HEK293 (cell line): ENCODE measurements around the gene CECR2.
A peak's percentile ranks its signal among the peaks of the same experiment; 100 is the strongest.

Experiments
- GLIS1 ChIP-seq: fragments of 450-650 bp; formaldehyde crosslinking; IDR thresholded peaks from 2 replicates; pipeline ENCODE4 v1.5.1; 2016; ENCODE audit warnings: missing biosample characterization, missing genetic modification characterization
- REPIN1 ChIP-seq: fragments of 450-650 bp; formaldehyde crosslinking; IDR thresholded peaks from 2 replicates; pipeline ENCODE4 v1.5.1; 2017; ENCODE audit warnings: missing biosample characterization, missing genetic modification characterization, low read depth
- SP7 ChIP-seq: fragments of 450-650 bp; formaldehyde crosslinking; IDR thresholded peaks from 2 replicates; pipeline ENCODE4 v1.5.1; 2016; ENCODE audit warnings: missing biosample characterization, missing genetic modification characterization
- TCF7L2 ChIP-seq: IDR thresholded peaks from 2 replicates; pipeline ENCODE4 v1.6.1; 2011; ENCODE audit warnings: low read depth, mild to moderate bottlenecking, inconsistent platforms, low read length, moderate library complexity, borderline replicate concordance
- ZFP41 ChIP-seq: fragments of 450-650 bp; formaldehyde crosslinking; IDR thresholded peaks from 2 replicates; pipeline ENCODE4 v1.5.1; 2016; ENCODE audit warnings: missing biosample characterization, missing genetic modification characterization, borderline replicate concordance
- ZNF10 ChIP-seq: fragments of 450-650 bp; formaldehyde crosslinking; IDR thresholded peaks from 2 replicates; pipeline ENCODE4 v1.5.1; 2017; ENCODE audit warnings: missing biosample characterization, missing genetic modification characterization
- ZNF133 ChIP-seq: fragments of 450-650 bp; formaldehyde crosslinking; IDR thresholded peaks from 2 replicates; pipeline ENCODE4 v1.5.1; 2016; ENCODE audit warnings: missing biosample characterization, missing genetic modification characterization
- ZNF146 ChIP-seq: fragments of 450-650 bp; formaldehyde crosslinking; IDR thresholded peaks from 2 replicates; pipeline ENCODE4 v1.5.1; 2016; ENCODE audit warnings: missing biosample characterization, missing genetic modification characterization
- ZNF155 ChIP-seq: fragments of 450-650 bp; formaldehyde crosslinking; IDR thresholded peaks from 2 replicates; pipeline ENCODE4 v1.5.1; 2016; ENCODE audit warnings: missing biosample characterization, missing genetic modification characterization
- ZNF16 ChIP-seq: fragments of 450-650 bp; formaldehyde crosslinking; IDR thresholded peaks from 2 replicates; pipeline ENCODE4 v1.5.1; 2016; ENCODE audit warnings: low read depth, missing biosample characterization, missing genetic modification characterization
- ZNF221 ChIP-seq: fragments of 450-650 bp; formaldehyde crosslinking; IDR thresholded peaks from 2 replicates; pipeline ENCODE4 v1.5.1; 2017; ENCODE audit warnings: missing biosample characterization, missing genetic modification characterization, borderline replicate concordance
- ZNF239 ChIP-seq: fragments of 450-650 bp; formaldehyde crosslinking; IDR thresholded peaks from 2 replicates; pipeline ENCODE4 v1.5.1; 2016; ENCODE audit warnings: missing biosample characterization, missing genetic modification characterization
- ZNF274 ChIP-seq, 2 experiments: fragments of 200-500 bp in 1 of 2; fragments of 450-650 bp in 1 of 2; sonication (Bioruptor generic) in 1 of 2; formaldehyde crosslinking in 1 of 2; IDR thresholded peaks; 2 replicates each; pipeline versions ENCODE4 v1.5.1 to v1.6.1; 2014 to 2016; ENCODE audit warnings: borderline replicate concordance in 1 of 2, inconsistent platforms in 1 of 2, low read length in 1 of 2, missing biosample characterization in 1 of 2, missing genetic modification characterization in 1 of 2
- ZNF354C ChIP-seq: fragments of 450-650 bp; formaldehyde crosslinking; IDR thresholded peaks from 2 replicates; pipeline ENCODE4 v1.5.1; 2016; ENCODE audit warnings: missing biosample characterization, missing genetic modification characterization, low read depth, borderline replicate concordance
- ZNF530 ChIP-seq: fragments of 450-650 bp; formaldehyde crosslinking; IDR thresholded peaks from 2 replicates; pipeline ENCODE4 v1.5.1; 2016; ENCODE audit warnings: low read depth, missing biosample characterization, missing genetic modification characterization
- ZNF600 ChIP-seq: fragments of 450-650 bp; formaldehyde crosslinking; IDR thresholded peaks from 2 replicates; pipeline ENCODE4 v1.5.1; 2016; ENCODE audit warnings: missing biosample characterization, missing genetic modification characterization
- ZNF776 ChIP-seq: fragments of 450-650 bp; formaldehyde crosslinking; IDR thresholded peaks from 2 replicates; pipeline ENCODE4 v1.5.0; 2017; ENCODE audit warnings: missing biosample characterization, missing genetic modification characterization, borderline replicate concordance
- ZNF837 ChIP-seq: fragments of 450-650 bp; formaldehyde crosslinking; IDR thresholded peaks from 2 replicates; pipeline ENCODE4 v1.5.1; 2016; ENCODE audit warnings: missing biosample characterization, missing genetic modification characterization
- ZXDB ChIP-seq: fragments of 450-650 bp; formaldehyde crosslinking; IDR thresholded peaks from 2 replicates; pipeline ENCODE4 v1.5.1; 2016; ENCODE audit warnings: missing biosample characterization, missing genetic modification characterization
- TF ChIP-seq, protein P1 (sequence below): fragments of 450-650 bp; formaldehyde crosslinking; IDR thresholded peaks from 2 replicates; pipeline ENCODE4 v1.5.1; 2016; ENCODE audit warnings: missing biosample characterization, missing genetic modification characterization
- TF ChIP-seq, protein P2 (sequence below): fragments of 450-650 bp; formaldehyde crosslinking; IDR thresholded peaks from 2 replicates; pipeline ENCODE4 v1.5.1; 2016; ENCODE audit warnings: missing biosample characterization, missing genetic modification characterization
- TF ChIP-seq, protein P3 (sequence below): fragments of 450-650 bp; formaldehyde crosslinking; conservative IDR thresholded peaks from 2 replicates; pipeline ENCODE4 v1.5.1; 2016; ENCODE audit warnings: low read depth, missing biosample characterization, missing genetic modification characterization
- TF ChIP-seq, protein P4 (sequence below): fragments of 450-650 bp; formaldehyde crosslinking; IDR thresholded peaks from 2 replicates; pipeline ENCODE4 v1.5.1; 2016; ENCODE audit warnings: missing biosample characterization, missing genetic modification characterization
- TF ChIP-seq, protein P5 (sequence below): fragments of 450-650 bp; formaldehyde crosslinking; IDR thresholded peaks from 2 replicates; pipeline ENCODE4 v1.5.1; 2017; ENCODE audit warnings: missing biosample characterization, mild to moderate bottlenecking, missing genetic modification characterization, moderate library complexity
- TF ChIP-seq, protein P6 (sequence below): fragments of 450-650 bp; formaldehyde crosslinking; IDR thresholded peaks from 2 replicates; pipeline ENCODE4 v1.5.1; 2016; ENCODE audit warnings: missing biosample characterization, missing genetic modification characterization

CECR2 gene

DNA sequence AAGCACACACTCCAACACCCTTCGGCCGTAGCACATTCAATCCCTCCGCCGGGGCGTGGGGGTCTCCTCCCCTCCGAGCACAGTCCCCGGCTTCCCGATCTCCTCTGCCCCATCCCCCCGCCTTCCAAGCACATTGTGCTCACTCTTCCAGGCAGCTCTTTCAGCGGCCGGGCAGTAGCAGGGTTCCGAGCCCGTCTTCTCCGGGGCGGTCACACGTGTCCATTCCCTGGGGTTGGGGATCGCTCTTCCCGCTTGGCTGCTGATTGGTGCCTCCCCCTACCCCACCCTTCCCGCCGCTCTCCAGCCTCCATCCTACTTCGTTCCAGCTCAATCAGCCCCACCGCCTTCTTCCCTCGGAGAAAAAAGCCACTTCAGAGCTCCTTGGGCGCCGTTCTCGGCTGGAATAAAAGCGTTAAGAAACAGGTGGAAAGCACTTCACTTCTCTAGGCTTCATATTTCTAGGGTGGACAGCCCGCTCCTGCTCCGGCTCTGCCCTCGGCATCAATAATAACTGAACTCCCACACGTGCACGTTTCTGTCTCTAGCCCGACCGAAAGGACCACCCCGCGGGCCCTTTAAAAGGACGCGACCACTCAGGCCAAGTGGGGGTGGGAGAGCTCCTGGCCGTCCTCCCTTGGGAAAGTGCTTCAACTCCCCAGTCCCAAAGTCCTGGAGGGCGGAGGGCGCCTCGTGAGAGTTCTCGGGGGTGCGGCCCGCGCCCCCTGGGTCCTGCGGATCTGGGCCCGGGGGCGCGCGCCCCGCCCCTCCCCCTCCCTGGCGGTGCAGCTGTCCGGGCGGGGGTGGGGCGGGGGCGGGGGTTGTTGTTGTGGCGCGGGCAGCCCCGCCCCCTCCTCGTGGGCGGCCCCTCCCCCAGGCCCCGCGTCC, 464 bp upstream of the CECR2 start (continued):
- TF ChIP-seq, protein P1, sequence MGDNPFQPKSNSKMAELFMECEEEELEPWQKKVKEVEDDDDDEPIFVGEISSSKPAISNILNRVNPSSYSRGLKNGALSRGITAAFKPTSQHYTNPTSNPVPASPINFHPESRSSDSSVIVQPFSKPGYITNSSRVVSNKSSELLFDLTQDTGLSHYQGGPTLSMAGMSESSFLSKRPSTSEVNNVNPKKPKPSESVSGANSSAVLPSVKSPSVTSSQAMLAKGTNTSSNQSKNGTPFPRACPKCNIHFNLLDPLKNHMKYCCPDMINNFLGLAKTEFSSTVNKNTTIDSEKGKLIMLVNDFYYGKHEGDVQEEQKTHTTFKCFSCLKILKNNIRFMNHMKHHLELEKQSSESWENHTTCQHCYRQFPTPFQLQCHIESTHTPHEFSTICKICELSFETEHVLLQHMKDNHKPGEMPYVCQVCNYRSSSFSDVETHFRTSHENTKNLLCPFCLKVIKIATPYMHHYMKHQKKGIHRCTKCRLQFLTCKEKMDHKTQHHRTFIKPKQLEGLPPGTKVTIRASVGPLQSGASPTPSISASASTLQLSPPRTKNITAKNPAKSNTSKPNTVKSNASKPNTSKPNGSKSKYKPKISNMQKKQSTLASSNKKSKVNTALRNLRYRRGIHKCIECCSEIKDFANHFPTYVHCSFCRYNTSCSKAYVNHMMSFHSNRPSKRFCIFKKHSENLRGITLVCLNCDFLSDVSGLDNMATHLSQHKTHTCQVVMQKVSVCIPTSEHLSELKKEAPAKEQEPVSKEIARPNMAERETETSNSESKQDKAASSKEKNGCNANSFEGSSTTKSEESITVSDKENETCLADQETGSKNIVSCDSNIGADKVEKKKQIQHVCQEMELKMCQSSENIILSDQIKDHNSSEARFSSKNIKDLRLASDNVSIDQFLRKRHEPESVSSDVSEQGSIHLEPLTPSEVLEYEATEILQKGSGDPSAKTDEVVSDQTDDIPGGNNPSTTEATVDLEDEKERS (tag by site-specific recombination), result no peak
- TF ChIP-seq ZNF600 (tag by site-specific recombination) (peak; percentile 78), ZNF133 (no peak), ZNF155 (tag by site-specific recombination) (no peak), GLIS1 (peak; percentile 14), ZNF239 (no peak), ZNF776 (tag by site-specific recombination) (no peak), SP7 (peak; percentile 65), ZNF354C (no peak), ZXDB (peak; percentile 89), REPIN1 (tag by site-specific recombination) (no peak), ZNF274 (IDR thresholded peaks at IDR 0.05; ENCODE audit: low read length) (no peak), ZNF274 (tag by site-specific recombination; IDR thresholded peaks at IDR 0.05; ENCODE audit: borderline replicate concordance) (no peak), ZNF146 (tag by site-specific recombination) (no peak), ZFP41 (no peak), ZNF221 (tag by site-specific recombination) (no peak), ZNF10 (tag by site-specific recombination) (no peak), ZNF16 (tag by site-specific recombination) (no peak), TCF7L2 (no peak), ZNF837 (tag by site-specific recombination) (no peak), ZNF530 (tag by site-specific recombination) (no peak)
- TF ChIP-seq, protein P2, sequence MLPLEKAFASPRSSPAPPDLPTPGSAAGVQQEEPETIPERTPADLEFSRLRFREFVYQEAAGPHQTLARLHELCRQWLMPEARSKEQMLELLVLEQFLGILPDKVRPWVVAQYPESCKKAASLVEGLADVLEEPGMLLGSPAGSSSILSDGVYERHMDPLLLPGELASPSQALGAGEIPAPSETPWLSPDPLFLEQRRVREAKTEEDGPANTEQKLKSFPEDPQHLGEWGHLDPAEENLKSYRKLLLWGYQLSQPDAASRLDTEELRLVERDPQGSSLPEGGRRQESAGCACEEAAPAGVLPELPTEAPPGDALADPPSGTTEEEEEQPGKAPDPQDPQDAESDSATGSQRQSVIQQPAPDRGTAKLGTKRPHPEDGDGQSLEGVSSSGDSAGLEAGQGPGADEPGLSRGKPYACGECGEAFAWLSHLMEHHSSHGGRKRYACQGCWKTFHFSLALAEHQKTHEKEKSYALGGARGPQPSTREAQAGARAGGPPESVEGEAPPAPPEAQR (tag by site-specific recombination), result 0 out of 2 replicates have a peak, but pooled peaks have one; percentile 38
- TF ChIP-seq, protein P3, sequence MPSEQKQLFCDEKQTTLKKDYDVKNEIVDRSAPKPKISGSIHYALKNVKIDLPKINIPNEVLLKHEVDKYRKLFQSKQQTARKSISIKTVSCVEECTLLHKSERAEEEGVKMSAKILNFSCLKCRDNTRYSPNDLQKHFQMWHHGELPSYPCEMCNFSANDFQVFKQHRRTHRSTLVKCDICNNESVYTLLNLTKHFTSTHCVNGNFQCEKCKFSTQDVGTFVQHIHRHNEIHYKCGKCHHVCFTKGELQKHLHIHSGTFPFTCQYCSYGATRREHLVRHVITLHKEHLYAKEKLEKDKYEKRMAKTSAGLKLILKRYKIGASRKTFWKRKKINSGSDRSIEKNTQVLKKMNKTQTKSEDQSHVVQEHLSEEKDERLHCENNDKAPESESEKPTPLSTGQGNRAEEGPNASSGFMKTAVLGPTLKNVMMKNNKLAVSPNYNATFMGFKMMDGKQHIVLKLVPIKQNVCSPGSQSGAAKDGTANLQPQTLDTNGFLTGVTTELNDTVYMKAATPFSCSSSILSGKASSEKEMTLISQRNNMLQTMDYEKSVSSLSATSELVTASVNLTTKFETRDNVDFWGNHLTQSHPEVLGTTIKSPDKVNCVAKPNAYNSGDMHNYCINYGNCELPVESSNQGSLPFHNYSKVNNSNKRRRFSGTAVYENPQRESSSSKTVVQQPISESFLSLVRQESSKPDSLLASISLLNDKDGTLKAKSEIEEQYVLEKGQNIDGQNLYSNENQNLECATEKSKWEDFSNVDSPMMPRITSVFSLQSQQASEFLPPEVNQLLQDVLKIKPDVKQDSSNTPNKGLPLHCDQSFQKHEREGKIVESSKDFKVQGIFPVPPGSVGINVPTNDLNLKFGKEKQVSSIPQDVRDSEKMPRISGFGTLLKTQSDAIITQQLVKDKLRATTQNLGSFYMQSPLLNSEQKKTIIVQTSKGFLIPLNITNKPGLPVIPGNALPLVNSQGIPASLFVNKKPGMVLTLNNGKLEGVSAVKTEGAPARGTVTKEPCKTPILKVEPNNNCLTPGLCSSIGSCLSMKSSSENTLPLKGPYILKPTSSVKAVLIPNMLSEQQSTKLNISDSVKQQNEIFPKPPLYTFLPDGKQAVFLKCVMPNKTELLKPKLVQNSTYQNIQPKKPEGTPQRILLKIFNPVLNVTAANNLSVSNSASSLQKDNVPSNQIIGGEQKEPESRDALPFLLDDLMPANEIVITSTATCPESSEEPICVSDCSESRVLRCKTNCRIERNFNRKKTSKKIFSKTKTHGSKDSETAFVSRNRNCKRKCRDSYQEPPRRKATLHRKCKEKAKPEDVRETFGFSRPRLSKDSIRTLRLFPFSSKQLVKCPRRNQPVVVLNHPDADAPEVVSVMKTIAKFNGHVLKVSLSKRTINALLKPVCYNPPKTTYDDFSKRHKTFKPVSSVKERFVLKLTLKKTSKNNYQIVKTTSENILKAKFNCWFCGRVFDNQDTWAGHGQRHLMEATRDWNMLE (tag by site-specific recombination), result no peak
- TF ChIP-seq, protein P4, sequence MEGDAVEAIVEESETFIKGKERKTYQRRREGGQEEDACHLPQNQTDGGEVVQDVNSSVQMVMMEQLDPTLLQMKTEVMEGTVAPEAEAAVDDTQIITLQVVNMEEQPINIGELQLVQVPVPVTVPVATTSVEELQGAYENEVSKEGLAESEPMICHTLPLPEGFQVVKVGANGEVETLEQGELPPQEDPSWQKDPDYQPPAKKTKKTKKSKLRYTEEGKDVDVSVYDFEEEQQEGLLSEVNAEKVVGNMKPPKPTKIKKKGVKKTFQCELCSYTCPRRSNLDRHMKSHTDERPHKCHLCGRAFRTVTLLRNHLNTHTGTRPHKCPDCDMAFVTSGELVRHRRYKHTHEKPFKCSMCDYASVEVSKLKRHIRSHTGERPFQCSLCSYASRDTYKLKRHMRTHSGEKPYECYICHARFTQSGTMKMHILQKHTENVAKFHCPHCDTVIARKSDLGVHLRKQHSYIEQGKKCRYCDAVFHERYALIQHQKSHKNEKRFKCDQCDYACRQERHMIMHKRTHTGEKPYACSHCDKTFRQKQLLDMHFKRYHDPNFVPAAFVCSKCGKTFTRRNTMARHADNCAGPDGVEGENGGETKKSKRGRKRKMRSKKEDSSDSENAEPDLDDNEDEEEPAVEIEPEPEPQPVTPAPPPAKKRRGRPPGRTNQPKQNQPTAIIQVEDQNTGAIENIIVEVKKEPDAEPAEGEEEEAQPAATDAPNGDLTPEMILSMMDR (tag by site-specific recombination), result no peak
- TF ChIP-seq, protein P5, sequence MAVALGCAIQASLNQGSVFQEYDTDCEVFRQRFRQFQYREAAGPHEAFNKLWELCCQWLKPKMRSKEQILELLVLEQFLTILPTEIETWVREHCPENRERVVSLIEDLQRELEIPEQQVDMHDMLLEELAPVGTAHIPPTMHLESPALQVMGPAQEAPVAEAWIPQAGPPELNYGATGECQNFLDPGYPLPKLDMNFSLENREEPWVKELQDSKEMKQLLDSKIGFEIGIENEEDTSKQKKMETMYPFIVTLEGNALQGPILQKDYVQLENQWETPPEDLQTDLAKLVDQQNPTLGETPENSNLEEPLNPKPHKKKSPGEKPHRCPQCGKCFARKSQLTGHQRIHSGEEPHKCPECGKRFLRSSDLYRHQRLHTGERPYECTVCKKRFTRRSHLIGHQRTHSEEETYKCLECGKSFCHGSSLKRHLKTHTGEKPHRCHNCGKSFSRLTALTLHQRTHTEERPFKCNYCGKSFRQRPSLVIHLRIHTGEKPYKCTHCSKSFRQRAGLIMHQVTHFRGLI (tag by site-specific recombination), result no peak
- TF ChIP-seq, protein P6, sequence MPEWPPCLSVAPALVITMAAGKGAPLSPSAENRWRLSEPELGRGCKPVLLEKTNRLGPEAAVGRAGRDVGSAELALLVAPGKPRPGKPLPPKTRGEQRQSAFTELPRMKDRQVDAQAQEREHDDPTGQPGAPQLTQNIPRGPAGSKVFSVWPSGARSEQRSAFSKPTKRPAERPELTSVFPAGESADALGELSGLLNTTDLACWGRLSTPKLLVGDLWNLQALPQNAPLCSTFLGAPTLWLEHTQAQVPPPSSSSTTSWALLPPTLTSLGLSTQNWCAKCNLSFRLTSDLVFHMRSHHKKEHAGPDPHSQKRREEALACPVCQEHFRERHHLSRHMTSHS (tag by site-specific recombination), result no peak
